Gastrocnemius medialis (tissue), 4 donors: Measurements from ENCODE around the gene GSX2. TPM values are rescaled to one million over a fixed set of nuclear protein-coding genes. Genes with fewer than 3 reads are reported as not detected.

Source experiments
- ATAC-seq, 2 donors: fragments of 150-250 bp; one replicate each; pipeline ENCODE4 v1.9.1; 2016
- DNase-seq, 2 donors: peaks; one replicate each; pipeline ENCODE4 v3.0.0-alpha.2; 2019
- H3K27ac ChIP-seq, 4 donors: fragments of 200-600 bp; sonication (generic); 1 replicate in 1 of 4; 2 replicates in 3 of 4; pipeline ENCODE4 v1.5.1; 2016 to 2018; ENCODE audit warnings: mild to moderate bottlenecking in 2 of 4, moderate library complexity in 1 of 4
- H3K27me3 ChIP-seq, 3 donors: fragments of 200-600 bp; sonication (generic) in 2 of 3; 1 replicate in 1 of 3; 2 replicates in 2 of 3; pipeline versions ENCODE4 v1.5.1 to v1.6.0; 2016 to 2019; ENCODE audit warnings: mild to moderate bottlenecking in 1 of 3, moderate library complexity in 1 of 3
- H3K36me3 ChIP-seq, 2 donors: fragments of 200-600 bp; sonication (generic) in 1 of 2; one replicate each; pipeline ENCODE4 v1.5.1; 2017 to 2018
- H3K4me1 ChIP-seq, 2 donors: fragments of 200-600 bp; sonication (generic) in 1 of 2; one replicate each; pipeline ENCODE4 v1.5.1; 2016 to 2017; ENCODE audit warnings: mild to moderate bottlenecking in 2 of 2
- H3K4me3 ChIP-seq, 4 donors: fragments of 200-600 bp; sonication (generic) in 3 of 4; 1 replicate in 1 of 4; 2 replicates in 3 of 4; pipeline ENCODE4 v1.5.1; 2016 to 2019; ENCODE audit warnings: mild to moderate bottlenecking in 2 of 4
- H3K9me3 ChIP-seq, 3 donors: fragments of 200-600 bp; sonication (generic) in 2 of 3; 1 replicate in 1 of 3; 2 replicates in 2 of 3; pipeline ENCODE4 v1.5.1; 2016 to 2019
- POLR2A ChIP-seq, 2 donors: fragments of 450-650 bp; IDR thresholded peaks; one replicate each; pipeline ENCODE4 v1.6.1; 2017; ENCODE audit warnings: antibody characterized with exemption in 2 of 2, mild to moderate bottlenecking in 2 of 2, moderate library complexity in 2 of 2
- in situ Hi-C, 4 donors: fragments of 200-750 bp; cut with MboI; loops; one replicate each; pipeline versions ENCODE4 v1.15.0 to v1.8.0; 2017; ENCODE audit warnings: low sequenced_read_pairs in 4 of 4
- intact Hi-C: fragments of 100-400 bp; cut with DNase I; formaldehyde crosslinking; loops from one replicate; pipeline ENCODE4 v1.15.1; 2023; ENCODE audit warnings: low total_unique reads
- total RNA-seq, 4 donors: library from RNA; depleted of rRNA; stranded (reverse); fragments of >200 nt; gene quantifications; one replicate each; pipeline versions ENCODE4 v1.1.0 to v1.2.3, GENCODE V29; 2016
- TF ChIP-seq, protein P1 (sequence below), 5 experiments: fragments of 450-650 bp in 3 of 5; fragments of 200-600 bp in 2 of 5; sonication (generic) in 2 of 5; IDR thresholded peaks in 4 of 5; conservative IDR thresholded peaks in 1 of 5; 1 replicate in 4 of 5; 2 replicates in 1 of 5; pipeline ENCODE4 v1.5.1; 2016 to 2019; ENCODE audit warnings: antibody characterized with exemption in 5 of 5, mild to moderate bottlenecking in 3 of 5, moderate library complexity in 3 of 5

GSX2 gene
- total RNA-seq, 4 donors from 2014 or later = not detected

GRCh38 chr4:54092405-54093323, 7.3 kb upstream of the GSX2 start:
- intact Hi-C loops (loop anchor here (10.0 kb wide), 1 partner anchor 122 kb away; no protein-coding TSS in a partner anchor), in situ Hi-C loops (no loop called here)
- TF ChIP-seq POLR2A (IDR thresholded peaks at IDR 0.05) = no peak
- TF ChIP-seq, protein P1, sequence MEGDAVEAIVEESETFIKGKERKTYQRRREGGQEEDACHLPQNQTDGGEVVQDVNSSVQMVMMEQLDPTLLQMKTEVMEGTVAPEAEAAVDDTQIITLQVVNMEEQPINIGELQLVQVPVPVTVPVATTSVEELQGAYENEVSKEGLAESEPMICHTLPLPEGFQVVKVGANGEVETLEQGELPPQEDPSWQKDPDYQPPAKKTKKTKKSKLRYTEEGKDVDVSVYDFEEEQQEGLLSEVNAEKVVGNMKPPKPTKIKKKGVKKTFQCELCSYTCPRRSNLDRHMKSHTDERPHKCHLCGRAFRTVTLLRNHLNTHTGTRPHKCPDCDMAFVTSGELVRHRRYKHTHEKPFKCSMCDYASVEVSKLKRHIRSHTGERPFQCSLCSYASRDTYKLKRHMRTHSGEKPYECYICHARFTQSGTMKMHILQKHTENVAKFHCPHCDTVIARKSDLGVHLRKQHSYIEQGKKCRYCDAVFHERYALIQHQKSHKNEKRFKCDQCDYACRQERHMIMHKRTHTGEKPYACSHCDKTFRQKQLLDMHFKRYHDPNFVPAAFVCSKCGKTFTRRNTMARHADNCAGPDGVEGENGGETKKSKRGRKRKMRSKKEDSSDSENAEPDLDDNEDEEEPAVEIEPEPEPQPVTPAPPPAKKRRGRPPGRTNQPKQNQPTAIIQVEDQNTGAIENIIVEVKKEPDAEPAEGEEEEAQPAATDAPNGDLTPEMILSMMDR (IDR thresholded peaks at IDR 0.05 in 4 of 5, conservative IDR thresholded peaks at IDR 0.05 in 1 of 5) = no peak
- peaks cover 0 to 9% of the 10 kb centered on the region in 2 donors for H3K4me1 ChIP-seq
- no peaks in the 10 kb centered on the region for H3K36me3 ChIP-seq
- ATAC-seq (no peak), DNase-seq (no peak)
- H3K4me3 ChIP-seq = peak overlapping the region; percentile 50 to 69 (median 62)
- H3K27ac ChIP-seq = peak overlapping the region in 2 of 4 donors; percentile 63 to 68
- H3K9me3 ChIP-seq = no peaks in the 10 kb centered on the region
- H3K27me3 ChIP-seq = peaks cover 27 to 45% (median 36%) of the 10 kb centered on the region in 3 donors

DNA sequence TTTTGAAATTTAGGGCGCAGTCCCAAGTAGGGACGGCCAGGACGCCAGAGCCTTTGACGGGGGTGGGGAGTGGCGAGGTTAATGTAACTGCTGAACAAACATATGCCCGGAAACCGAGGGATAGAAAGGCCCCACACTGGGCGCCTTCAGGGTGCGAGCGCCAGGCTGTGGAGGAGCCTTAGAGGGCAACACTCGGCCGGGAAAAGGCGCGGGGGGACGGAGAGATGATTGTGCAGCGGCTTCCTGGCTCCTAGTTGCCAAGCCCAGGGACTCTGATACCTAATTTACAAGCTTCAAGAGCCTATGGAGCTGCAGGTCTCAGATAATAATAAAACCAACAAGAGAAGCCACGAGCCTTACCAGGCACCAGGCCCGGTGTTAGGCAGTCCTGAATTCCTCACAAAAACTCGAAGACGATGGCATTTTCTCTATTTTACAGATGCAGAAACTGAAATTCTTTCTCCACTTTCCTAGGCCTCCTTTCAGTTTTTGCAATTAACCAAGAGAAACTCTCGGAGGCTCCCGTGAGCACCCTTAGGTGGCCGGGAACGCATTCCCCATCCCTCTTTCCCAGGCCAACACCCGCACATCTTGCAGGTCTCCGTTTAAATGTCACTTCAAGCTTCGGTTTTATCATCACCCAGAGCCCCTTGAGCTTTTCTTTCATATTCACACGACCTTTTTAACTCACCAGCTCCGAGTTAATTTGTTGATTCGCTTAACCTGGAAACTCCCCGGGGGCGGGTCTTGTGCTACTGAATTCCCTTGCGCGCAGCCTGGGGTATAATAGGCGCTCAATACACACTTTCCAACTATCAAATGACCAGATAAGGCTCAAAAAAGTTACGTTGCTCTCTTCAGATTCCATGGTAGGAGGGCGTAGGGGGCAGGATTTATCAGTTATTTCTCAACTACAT, 6.4 kb upstream of the GSX2 start:
- ATAC-seq (no peak), DNase-seq (no peak)
- in situ Hi-C loops (no loop called here), intact Hi-C loops (loop anchor here (10.0 kb wide), 1 partner anchor 121 kb away; no protein-coding TSS in a partner anchor)
- H3K4me3 ChIP-seq = no peak overlapping the region
- H3K27me3 ChIP-seq = peaks cover 35 to 55% (median 41%) of the 10 kb centered on the region in 3 donors
- H3K36me3 ChIP-seq = no peaks in the 10 kb centered on the region
- H3K27ac ChIP-seq = no peak overlapping the region
- H3K9me3 ChIP-seq = no peaks in the 10 kb centered on the region
- no peak for TF ChIP-seq POLR2A (IDR thresholded peaks at IDR 0.05)
- TF ChIP-seq, protein P1 (IDR thresholded peaks at IDR 0.05 in 4 of 5, conservative IDR thresholded peaks at IDR 0.05 in 1 of 5) = no peak
- H3K4me1 ChIP-seq = peaks cover 0 to 9% of the 10 kb centered on the region in 2 donors

DNA sequence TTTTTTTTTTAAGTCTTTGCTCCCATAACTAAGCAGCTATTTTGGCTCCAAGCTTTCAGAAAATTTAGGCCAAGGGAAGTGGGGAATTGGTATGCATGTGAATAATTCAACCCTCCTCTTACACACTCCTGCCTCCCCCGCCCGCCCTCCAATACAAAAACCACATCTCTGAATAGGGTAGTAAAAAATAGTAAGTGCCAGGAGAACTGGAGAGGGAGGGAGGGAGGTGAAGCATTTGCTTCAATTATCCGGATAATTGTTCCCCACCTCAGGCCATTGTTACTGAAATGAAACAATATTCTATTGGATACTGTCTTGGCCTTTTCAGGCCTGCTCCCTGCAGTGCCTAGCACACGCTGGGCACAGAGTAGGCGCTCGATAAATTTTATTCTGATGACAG, 5.5 kb upstream of the GSX2 start:
- no peak for TF ChIP-seq POLR2A (IDR thresholded peaks at IDR 0.05)
- TF ChIP-seq, protein P1 (IDR thresholded peaks at IDR 0.05 in 4 of 5, conservative IDR thresholded peaks at IDR 0.05 in 1 of 5) = no peak
- H3K27ac ChIP-seq = no peak overlapping the region
- ATAC-seq (no peak), DNase-seq (no peak)
- intact Hi-C loops (loop anchor here (10.0 kb wide), 1 partner anchor 120 kb away; no protein-coding TSS in a partner anchor), in situ Hi-C loops (no loop called here)
- peaks cover 44 to 63% (median 48%) of the 10 kb centered on the region in 3 donors for H3K27me3 ChIP-seq
- no peaks in the 10 kb centered on the region for H3K36me3 ChIP-seq
- H3K4me3 ChIP-seq = no peak overlapping the region
- H3K4me1 ChIP-seq = peaks cover 1 to 11% of the 10 kb centered on the region in 2 donors
- H3K9me3 ChIP-seq = no peaks in the 10 kb centered on the region

GRCh38 chr4:54095110-54095825, 4.7 kb upstream of the GSX2 start:
- Histone ChIP-seq H3K4me3 (no peak overlapping the region), H3K4me1 (peaks cover 8 to 19% of the 10 kb centered on the region in 2 donors), H3K27ac (no peak overlapping the region), H3K36me3 (no peaks in the 10 kb centered on the region), H3K9me3 (no peaks in the 10 kb centered on the region), H3K27me3 (peaks cover 52 to 71% (median 56%) of the 10 kb centered on the region in 3 donors)
- TF ChIP-seq POLR2A (IDR thresholded peaks at IDR 0.05) = no peak
- TF ChIP-seq, protein P1 (IDR thresholded peaks at IDR 0.05 in 4 of 5, conservative IDR thresholded peaks at IDR 0.05 in 1 of 5) = no peak
- in situ Hi-C loops (no loop called here), intact Hi-C loops (loop anchor here (10.0 kb wide), 1 partner anchor 120 kb away; no protein-coding TSS in a partner anchor)
- ATAC-seq = no peak
- DNase-seq = no peak
